GM20431 (cell line): ENCODE measurements around the gene AMPD3.

ENCODE experiments used
- in situ Hi-C: fragments of 300-500 bp; cut with MseI, MboI; formaldehyde crosslinking; loops from one replicate; pipeline ENCODE4 v1.15.0; 2020; ENCODE audit warnings: low sequenced_read_pairs; ENCODE audit not compliant: unreplicated experiment

The AMPD3 gene

DNA sequence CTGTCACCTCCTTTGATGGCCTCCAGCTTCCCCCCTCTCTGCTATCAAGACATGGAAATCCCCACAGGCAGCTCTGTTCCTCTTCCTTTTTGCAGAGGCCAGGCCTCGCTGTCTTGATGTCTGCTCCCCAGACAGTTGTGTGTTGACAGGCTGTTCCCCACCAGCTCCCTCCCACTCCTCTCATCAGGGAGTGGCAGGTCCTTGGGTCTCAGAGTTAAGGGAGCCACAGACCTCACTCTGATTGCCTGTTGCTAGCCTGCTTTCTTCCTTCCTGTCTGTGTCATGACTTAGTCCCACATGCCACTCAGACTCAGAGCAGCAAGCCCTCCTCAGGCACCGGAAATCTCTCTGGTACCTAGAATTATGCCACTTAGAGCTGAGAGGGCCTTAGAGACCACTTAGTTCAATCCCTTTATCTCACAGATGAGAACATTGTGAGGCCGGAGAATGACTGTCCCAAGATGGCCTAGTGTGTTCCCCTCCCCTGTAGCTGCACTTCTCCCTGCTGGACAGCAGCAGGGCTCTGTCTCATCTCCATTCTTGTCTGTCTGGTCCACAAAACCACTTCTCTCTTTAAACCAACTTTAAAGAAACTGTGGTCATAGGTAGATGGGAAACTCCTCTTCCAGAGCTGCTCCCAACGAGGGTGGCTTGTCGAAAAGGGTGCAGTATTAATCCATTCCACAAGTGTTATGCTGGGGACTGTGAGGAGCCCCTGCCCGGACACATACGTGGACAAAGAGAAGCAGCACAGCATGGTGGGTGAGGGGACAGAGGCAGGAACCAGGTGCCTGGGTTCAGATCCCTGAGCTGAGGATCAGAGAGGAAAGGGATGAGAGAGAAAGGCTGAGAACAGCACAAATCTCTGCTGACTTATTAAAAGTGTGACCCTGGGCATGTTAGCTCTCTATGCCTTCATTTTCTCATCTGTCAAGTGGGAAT is 4.2 kb downstream of the AMPD3 start:
- in situ Hi-C loops = no loop called here

- in situ Hi-C loops = no loop called here
These were observed 5.7 kb downstream of the AMPD3 start for GRCh38 chr11:10460611-10461275.

DNA sequence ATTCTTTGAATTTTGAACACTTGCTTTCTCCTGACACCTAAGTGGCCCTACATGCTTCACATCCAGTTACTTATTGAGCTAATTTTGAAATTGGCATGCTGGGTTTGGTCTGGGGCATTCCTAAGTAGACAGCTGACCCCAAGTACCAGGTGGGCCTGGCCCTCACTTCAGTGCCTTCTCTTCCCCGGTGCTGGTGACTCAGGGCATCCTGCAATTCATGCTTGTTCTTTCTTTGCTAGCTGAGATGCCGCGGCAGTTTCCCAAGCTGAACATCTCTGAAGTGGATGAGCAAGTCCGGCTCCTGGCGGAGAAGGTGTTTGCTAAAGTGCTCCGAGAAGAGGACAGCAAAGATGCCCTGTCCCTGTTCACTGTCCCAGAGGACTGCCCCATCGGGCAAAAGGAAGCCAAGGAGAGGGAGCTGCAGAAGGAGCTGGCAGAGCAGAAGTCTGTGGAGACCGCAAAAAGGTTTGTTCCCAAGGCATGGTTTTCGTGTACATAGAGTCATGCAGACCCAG is 6.3 kb downstream of the AMPD3 start:
- in situ Hi-C loops = no loop called here

DNA sequence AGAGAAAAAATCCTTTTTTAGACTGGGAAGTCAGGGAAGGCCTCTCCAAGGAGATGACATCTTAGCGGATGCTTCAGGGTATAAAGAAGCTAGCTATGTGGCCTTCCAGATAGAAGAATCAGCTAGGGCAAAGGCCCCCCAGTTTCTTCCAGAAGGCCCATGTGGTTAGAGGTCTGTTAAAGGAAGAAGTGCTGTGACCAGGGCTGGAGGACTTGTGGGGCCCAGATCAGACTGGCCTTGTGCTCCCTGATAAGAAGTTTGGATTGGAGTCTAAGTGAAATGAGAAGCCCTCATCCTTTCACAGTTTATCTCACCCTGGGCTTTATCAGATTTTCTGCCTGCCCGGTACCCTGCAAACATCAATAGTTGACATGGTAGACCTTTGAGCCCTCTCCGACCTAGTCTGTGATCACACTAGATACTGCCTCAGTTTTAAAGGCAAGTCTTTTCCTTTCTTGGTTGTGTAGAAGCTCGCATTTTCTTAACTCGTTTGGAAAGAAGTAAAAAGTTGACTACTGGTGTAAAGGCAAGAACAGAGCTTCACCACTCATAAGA is 7.8 kb downstream of the AMPD3 start:
- in situ Hi-C loops = no loop called here

- in situ Hi-C loops = no loop called here
These were observed 18.3 kb downstream of the AMPD3 start for GRCh38 chr11:10473371-10473770.

- in situ Hi-C loops = no loop called here
These were observed 19.5 kb downstream of the AMPD3 start for GRCh38 chr11:10474551-10474950.

DNA sequence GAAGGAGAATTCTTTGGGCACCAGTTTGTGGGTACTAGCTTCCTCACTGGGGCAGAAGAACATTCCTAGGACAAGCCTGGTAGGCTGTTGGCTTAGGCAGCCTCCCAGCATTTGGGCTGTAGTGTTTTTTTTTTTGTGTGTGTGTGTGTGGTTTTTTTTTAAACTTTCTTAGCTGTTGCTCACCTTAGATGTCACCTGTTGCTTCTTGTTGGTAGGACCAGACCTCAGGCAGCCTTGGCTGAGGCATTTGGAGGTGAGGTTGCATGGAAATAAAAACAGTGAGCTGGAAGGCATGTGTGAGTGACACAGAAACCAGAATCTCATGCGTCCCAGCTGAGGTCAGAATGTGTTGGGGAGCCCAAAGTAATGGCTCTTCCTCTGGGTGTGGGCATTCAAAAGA is 21.3 kb downstream of the AMPD3 start:
- in situ Hi-C loops = no loop called here

- in situ Hi-C loops = no loop called here
These were observed 22.0 kb downstream of the AMPD3 start for GRCh38 chr11:10476927-10477689.

DNA sequence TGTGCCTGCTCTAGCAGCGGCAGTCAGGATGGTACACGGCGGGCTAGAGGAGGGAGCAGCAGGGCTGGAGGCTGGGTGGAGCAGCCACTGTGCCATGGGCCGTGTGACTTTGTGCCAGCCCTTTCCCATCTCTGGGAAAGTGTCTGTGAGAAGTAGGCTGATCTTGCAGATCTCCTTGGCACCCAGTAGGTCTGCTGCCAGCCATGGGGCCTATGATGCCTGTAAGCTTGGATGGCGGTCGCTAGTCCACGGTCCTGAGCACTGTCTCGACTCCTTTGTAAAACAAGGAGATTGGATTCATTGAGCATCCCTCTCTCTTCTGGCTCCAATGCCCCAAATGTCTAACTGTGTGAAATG is 22.6 kb downstream of the AMPD3 start:
- in situ Hi-C loops = no loop called here

DNA sequence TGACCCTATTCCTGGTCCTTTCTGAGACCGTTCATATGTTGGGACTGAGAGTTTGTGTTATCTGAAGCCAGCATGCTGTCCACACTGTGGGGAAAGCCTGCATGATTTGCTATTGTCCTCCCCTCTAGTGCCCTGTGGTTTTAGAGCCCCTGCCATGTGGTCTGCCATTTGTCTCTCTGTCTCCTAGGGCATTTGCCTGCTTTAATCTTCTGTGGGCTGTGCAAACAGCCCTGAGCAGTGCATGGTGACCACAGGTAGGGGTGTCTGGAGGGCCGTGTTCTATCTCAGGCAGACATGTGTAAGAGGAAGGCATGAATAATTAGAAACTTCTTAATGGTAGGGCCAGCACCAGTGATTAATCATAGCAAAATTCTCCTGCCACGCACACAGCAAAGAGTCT is 23.0 kb downstream of the AMPD3 start:
- in situ Hi-C loops = no loop called here

DNA sequence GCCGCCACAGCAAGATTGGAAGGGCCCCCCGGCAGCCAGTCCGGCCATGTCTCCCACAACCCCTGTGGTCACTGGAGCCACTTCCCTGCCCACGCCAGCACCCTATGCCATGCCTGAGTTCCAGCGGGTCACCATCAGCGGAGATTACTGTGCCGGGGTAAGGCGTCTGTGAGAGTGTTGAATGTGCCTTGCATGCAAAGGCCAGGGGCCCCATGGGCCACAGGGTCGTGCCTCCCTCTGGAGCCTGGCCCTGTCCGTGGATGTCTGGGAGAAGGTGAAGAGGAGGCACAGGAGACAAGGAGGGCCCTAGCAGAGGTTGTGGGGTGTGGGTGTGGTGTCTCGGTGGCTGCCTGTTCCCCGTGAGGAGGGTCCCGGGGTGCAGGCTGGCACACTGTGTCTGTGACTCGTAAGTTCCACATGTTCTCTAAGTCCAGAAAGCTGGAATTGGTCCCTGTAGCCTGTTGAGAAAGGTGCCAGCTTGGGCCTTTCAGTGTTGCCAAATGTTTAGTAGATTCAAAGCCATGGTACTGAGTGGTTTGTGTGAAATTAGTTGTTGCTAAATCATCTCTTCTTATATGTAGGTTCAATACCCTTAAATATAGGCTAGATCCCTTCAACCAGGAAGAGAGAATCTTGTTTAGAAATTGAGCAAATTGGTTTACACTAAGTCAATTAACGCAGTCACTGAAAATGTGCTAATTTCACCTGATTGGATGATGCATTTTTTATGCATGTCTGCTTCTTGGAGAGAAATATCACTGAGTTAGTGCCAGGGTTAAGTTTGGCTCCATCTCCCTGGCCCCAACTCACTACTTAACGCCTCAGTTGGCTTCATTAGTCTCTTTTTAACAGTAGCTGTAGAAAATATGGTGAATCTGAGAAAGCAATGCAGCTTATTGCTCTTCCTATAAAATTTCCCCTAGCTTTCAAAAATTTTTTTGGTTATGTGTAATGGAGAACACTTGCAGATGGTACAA is 23.8 kb downstream of the AMPD3 start:
- in situ Hi-C loops = no loop called here

GRCh38 chr11:10480026-10480425 is 25.0 kb downstream of the AMPD3 start:
- in situ Hi-C loops = no loop called here

DNA sequence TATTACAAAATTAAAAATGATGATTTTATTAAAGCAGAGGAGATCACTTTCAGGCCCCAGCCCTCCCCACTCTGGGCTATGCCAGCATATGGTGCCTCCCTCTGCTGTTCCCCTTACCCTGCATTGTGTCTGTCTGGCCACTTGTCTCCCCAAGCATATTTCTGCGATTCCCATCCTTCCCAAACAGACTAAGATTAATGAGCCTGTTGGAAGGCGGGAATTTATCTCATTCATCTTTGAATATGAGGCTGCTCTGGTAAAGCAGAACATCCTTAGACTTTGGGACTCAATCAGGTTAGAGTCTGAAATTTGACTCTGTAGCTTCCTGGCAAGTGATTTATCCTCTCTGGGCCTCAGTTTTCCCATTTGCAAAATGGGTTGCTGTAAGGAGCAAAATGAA is 25.7 kb downstream of the AMPD3 start:
- in situ Hi-C loops = no loop called here

DNA sequence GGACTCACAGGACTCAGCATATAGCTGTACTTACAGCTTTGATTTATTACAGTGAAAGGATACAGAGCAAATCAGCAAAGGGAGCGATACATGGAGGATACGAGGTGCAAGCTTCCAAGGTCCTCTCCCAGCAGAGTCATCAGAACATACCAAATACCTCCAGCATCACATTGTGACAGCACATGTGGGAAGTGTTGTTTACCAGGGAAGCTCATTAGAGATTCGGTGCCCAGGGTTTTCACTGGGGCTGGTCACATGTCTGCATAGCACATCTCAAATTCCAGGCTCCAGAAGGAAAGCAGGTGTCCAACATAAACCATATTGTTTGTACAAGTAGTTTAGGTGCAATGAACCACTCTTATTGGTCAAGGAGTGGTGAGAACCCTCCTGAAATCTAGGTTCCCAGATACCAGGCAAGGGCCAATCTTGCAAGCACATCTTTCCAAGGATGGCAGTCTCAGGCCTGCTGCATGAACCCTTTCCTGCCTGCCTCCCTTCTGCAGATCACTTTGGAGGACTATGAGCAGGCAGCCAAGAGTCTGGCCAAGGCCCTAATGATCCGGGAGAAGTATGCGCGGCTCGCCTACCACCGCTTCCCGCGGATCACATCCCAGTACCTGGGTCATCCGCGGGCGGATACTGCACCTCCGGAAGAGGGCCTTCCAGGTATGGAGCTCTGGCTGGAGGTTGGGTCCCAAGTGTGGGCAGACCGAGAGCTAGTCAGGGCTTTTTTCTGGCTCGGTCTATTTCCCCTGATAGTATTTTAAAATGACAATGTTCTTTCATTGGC is 26.7 kb downstream of the AMPD3 start:
- in situ Hi-C loops = no loop called here

DNA sequence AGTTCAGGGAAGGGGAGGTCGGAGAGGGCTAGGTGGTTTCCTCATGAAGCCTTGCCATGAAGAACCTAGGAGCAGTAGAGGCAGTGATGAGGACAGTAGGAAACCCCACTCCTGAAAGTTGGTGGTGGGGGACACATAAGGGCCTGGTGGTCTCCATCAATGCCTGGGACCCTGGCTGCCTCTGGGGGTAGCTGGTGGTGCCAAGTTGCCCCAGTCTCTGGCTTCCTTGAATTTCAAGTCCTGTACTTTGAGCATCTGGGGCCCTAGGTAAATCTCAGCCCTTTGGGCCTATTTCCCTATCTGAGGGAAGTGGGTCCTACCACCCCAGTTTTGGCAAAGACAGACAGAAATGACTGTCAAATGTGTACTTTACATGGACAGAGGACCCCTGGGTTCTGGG is 28.1 kb downstream of the AMPD3 start:
- in situ Hi-C loops = no loop called here

GRCh38 chr11:10483584-10483983 is 28.5 kb downstream of the AMPD3 start:
- in situ Hi-C loops = no loop called here

DNA sequence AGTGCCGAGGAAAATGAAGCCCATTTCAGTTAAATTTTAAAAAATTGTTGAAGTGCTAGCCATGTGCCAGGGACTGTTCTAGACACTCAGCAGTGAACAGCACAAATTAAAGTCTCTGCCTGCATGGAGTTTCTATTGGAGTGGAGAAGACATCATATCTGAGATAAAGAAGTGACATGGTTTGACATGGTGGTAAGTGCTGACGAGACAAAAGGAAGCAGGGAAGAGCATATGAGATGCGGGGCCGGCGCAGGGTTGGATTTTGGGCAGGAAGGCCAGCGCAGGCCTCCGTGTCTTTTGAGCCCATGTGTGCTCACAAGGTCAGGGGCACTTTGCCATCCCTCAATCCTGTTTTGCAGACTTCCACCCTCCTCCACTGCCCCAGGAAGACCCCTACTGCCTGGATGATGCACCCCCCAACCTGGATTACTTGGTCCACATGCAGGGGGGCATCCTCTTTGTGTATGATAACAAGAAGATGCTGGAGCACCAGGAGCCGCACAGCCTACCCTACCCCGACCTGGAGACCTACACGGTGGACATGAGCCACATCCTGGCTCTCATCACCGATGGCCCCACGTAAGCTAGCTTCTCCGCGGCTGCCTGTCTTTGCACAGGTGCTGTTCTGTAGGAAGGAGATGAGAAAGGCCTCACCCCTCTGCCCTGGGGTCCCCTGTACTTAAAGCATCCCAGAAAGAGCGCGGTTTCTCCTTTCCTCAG is 29.6 kb downstream of the AMPD3 start:
- in situ Hi-C loops = no loop called here

- in situ Hi-C loops = no loop called here
These were observed 30.6 kb downstream of the AMPD3 start for GRCh38 chr11:10485646-10486045.
